ENCODE measurements around the gene ABCB8.
A peak's percentile ranks its signal among the peaks of the same experiment; 100 is the strongest.

Gene ABCB8

DNA sequence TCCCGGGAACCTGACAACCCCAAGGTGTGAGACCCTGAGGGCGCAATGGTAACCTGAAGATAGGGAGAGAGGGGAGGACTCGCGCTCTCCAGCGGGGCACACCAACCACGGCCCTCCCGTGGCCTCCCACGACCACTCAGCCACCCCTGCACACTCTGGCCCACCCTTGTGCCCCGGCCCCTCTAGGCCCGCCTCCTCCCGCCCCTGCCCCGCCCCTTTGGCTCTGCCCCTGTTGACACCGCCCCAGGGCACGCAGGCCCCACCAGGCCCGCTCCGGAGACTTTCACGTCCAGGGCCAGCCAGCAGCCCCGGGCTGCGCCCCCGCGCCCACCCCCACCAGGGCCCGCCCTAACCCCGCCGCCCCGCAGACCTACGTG, 14.9 kb upstream of the ABCB8 start:
- Histone ChIP-seq H3K9me3 (ENCODE audit: insufficient read depth, low read depth, low read length) (no peaks in the 10 kb centered on the region), H3K79me2 (ENCODE audit: insufficient read depth, low read length) (no peaks in the 10 kb centered on the region), H4K20me1 (ENCODE audit: insufficient read depth, low read length, poor library complexity, severe bottlenecking) (no peaks in the 10 kb centered on the region), H3K4me2 (ENCODE audit: low read depth, low read length, poor library complexity, severe bottlenecking) (peak overlapping the region; percentile 80), H2AFZ (ENCODE audit: low read length) (no peak overlapping the region), H3K4me3 (ENCODE audit: low read length, poor library complexity, severe bottlenecking) (peak overlapping the region; percentile 71), H3K4me1 (ENCODE audit: insufficient read depth, low read length, poor library complexity, severe bottlenecking) (peaks cover 45% of the 10 kb centered on the region), H3K36me3 (ENCODE audit: insufficient read depth, low read length) (no peaks in the 10 kb centered on the region), H3K9ac (ENCODE audit: low read depth, low read length, poor library complexity, severe bottlenecking) (no peak overlapping the region), H3K27me3 (ENCODE audit: insufficient read depth, low read length, poor library complexity, severe bottlenecking) (no peaks in the 10 kb centered on the region), H3F3A (ENCODE audit: low read depth) (no peaks in the 10 kb centered on the region), H3K9me2 (replicated peaks; ENCODE audit: low read depth, low read length) (no peaks in the 10 kb centered on the region)
- no peak for TF ChIP-seq EZH2phosphoT487 (IDR thresholded peaks at IDR 0.05; ENCODE audit: borderline replicate concordance)
- TF ChIP-seq, protein P1, sequence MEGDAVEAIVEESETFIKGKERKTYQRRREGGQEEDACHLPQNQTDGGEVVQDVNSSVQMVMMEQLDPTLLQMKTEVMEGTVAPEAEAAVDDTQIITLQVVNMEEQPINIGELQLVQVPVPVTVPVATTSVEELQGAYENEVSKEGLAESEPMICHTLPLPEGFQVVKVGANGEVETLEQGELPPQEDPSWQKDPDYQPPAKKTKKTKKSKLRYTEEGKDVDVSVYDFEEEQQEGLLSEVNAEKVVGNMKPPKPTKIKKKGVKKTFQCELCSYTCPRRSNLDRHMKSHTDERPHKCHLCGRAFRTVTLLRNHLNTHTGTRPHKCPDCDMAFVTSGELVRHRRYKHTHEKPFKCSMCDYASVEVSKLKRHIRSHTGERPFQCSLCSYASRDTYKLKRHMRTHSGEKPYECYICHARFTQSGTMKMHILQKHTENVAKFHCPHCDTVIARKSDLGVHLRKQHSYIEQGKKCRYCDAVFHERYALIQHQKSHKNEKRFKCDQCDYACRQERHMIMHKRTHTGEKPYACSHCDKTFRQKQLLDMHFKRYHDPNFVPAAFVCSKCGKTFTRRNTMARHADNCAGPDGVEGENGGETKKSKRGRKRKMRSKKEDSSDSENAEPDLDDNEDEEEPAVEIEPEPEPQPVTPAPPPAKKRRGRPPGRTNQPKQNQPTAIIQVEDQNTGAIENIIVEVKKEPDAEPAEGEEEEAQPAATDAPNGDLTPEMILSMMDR (conservative IDR thresholded peaks at IDR 0.05; ENCODE audit: low read length): no peak

DNA sequence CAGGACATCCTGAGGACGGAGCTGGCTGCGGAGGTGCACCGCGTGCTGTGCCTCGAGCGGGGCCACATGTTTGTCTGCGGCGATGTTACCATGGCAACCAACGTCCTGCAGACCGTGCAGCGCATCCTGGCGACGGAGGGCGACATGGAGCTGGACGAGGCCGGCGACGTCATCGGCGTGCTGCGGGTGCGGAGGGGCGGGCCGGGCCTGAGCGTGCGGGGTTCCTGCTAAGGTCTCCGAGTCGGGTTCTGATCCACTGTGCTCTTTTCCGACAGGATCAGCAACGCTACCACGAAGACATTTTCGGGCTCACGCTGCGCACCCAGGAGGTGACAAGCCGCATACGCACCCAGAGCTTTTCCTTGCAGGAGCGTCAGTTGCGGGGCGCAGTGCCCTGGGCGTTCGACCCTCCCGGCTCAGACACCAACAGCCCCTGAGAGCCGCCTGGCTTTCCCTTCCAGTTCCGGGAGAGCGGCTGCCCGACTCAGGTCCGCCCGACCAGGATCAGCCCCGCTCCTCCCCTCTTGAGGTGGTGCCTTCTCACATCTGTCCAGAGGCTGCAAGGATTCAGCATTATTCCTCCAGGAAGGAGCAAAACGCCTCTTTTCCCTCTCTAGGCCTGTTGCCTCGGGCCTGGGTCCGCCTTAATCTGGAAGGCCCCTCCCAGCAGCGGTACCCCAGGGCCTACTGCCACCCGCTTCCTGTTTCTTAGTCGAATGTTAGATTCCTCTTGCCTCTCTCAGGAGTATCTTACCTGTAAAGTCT, 14.3 kb upstream of the ABCB8 start:
- Histone ChIP-seq H3K9ac (ENCODE audit: low read depth, low read length, poor library complexity, severe bottlenecking) (peak overlapping the region; percentile 74), H3K4me2 (ENCODE audit: low read depth, low read length, poor library complexity, severe bottlenecking) (peak overlapping the region; percentile 80), H3K27me3 (ENCODE audit: insufficient read depth, low read length, poor library complexity, severe bottlenecking) (no peaks in the 10 kb centered on the region), H4K20me1 (ENCODE audit: insufficient read depth, low read length, poor library complexity, severe bottlenecking) (no peaks in the 10 kb centered on the region), H2AFZ (ENCODE audit: low read length) (peak overlapping the region; percentile 83), H3F3A (ENCODE audit: low read depth) (no peaks in the 10 kb centered on the region), H3K9me2 (replicated peaks; ENCODE audit: low read depth, low read length) (no peaks in the 10 kb centered on the region), H3K79me2 (ENCODE audit: insufficient read depth, low read length) (no peaks in the 10 kb centered on the region), H3K9me3 (ENCODE audit: insufficient read depth, low read depth, low read length) (no peaks in the 10 kb centered on the region), H3K4me1 (ENCODE audit: insufficient read depth, low read length, poor library complexity, severe bottlenecking) (peaks cover 45% of the 10 kb centered on the region), H3K4me3 (ENCODE audit: low read length, poor library complexity, severe bottlenecking) (peak overlapping the region; percentile 71), H3K36me3 (ENCODE audit: insufficient read depth, low read length) (no peaks in the 10 kb centered on the region)
- TF ChIP-seq, protein P1 (conservative IDR thresholded peaks at IDR 0.05; ENCODE audit: low read length): no peak
- no peak for TF ChIP-seq EZH2phosphoT487 (IDR thresholded peaks at IDR 0.05; ENCODE audit: borderline replicate concordance)

DNA sequence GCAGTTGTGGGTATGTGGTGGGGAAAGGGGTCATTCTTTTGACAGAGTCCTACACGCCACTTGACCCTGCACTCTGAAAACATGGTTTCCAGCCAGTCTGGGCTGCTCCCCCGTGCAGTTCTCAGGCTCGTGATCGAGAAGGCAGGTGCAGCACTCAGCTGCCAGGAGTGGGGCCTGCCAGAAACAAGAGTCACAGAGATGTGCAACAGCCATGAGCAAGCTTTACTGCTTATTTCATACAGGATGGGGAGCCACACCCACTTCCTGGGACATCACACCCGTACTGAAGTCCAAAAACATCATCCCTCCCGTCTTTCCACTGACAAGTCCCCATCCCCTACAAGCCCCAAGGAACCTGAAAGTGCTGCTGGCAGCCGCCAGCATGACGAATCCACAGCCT, 13.3 kb upstream of the ABCB8 start:
- H3K4me2 ChIP-seq (ENCODE audit: low read depth, low read length, poor library complexity, severe bottlenecking): peak overlapping the region; percentile 80
- no peaks in the 10 kb centered on the region for H3K79me2 ChIP-seq (ENCODE audit: insufficient read depth, low read length)

More for the DNA sequence above, 13.3 kb upstream of the ABCB8 start:
- Histone ChIP-seq H3K4me1 (ENCODE audit: insufficient read depth, low read length, poor library complexity, severe bottlenecking) (peaks cover 41% of the 10 kb centered on the region), H4K20me1 (ENCODE audit: insufficient read depth, low read length, poor library complexity, severe bottlenecking) (no peaks in the 10 kb centered on the region), H3K9ac (ENCODE audit: low read depth, low read length, poor library complexity, severe bottlenecking) (no peak overlapping the region), H3K9me2 (replicated peaks; ENCODE audit: low read depth, low read length) (no peaks in the 10 kb centered on the region), H3K36me3 (ENCODE audit: insufficient read depth, low read length) (no peaks in the 10 kb centered on the region), H3K9me3 (ENCODE audit: insufficient read depth, low read depth, low read length) (no peaks in the 10 kb centered on the region), H3K4me3 (ENCODE audit: low read length, poor library complexity, severe bottlenecking) (no peak overlapping the region), H3F3A (ENCODE audit: low read depth) (no peaks in the 10 kb centered on the region), H3K27me3 (ENCODE audit: insufficient read depth, low read length, poor library complexity, severe bottlenecking) (no peaks in the 10 kb centered on the region), H2AFZ (ENCODE audit: low read length) (no peak overlapping the region)
- TF ChIP-seq EZH2phosphoT487 (IDR thresholded peaks at IDR 0.05; ENCODE audit: borderline replicate concordance): no peak
- TF ChIP-seq, protein P1 (conservative IDR thresholded peaks at IDR 0.05; ENCODE audit: low read length): no peak
